22Rv1 (cell line): ENCODE measurements around the gene AOC3.

Source experiments
- ZFX ChIP-seq: fragments of 450-650 bp; IDR thresholded peaks from 2 replicates; pipeline ENCODE4 v1.6.1; 2017; ENCODE audit warnings: antibody characterized with exemption, borderline replicate concordance
- TF ChIP-seq, protein P1 (sequence below): fragments of 450-650 bp; IDR thresholded peaks from 2 replicates; pipeline ENCODE4 v1.5.1; 2017; ENCODE audit warnings: mild to moderate bottlenecking

DNA sequence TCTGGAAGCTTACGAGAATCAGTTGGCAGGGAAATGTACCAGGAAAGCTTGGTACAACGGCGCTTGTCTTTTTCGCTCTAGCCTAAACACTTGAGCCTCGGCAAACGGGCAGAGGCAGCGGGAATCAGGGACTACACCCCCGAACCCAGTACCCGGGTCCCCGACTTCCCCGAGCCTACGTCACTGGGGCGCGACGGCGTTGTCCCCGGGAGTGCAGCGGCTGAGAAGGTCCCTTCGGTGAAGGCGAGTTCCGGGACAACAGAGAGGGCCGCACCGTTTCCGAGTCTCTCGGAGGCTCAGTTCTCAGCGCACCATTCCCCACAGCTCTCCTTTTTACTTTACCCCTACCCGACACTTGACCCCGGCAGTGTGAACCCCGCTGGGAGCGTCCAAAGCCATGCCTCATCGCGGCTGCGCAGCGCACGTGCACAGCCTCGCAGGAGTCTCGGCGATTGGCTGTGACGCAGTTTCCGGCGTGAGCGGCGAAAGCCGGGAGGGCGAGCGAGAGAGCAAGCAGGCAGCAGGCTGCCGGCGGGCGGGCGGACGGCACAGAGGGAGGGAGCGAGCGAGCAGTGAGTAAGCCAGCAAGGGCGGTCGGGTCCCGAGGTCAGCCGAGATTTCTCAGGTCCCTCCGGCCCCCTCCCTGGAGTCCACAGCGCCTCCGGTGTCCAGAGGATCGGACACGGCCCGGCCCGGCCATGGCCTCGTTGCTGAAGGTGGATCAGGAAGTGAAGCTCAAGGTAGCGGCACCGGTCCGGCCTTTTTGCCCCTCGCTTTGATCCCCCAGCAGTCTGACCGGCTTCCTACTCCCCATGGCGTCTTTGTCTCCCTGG lies 17.8 kb upstream of the AOC3 start, which contains the start of gene PSME3:
- TF ChIP-seq, protein P1, sequence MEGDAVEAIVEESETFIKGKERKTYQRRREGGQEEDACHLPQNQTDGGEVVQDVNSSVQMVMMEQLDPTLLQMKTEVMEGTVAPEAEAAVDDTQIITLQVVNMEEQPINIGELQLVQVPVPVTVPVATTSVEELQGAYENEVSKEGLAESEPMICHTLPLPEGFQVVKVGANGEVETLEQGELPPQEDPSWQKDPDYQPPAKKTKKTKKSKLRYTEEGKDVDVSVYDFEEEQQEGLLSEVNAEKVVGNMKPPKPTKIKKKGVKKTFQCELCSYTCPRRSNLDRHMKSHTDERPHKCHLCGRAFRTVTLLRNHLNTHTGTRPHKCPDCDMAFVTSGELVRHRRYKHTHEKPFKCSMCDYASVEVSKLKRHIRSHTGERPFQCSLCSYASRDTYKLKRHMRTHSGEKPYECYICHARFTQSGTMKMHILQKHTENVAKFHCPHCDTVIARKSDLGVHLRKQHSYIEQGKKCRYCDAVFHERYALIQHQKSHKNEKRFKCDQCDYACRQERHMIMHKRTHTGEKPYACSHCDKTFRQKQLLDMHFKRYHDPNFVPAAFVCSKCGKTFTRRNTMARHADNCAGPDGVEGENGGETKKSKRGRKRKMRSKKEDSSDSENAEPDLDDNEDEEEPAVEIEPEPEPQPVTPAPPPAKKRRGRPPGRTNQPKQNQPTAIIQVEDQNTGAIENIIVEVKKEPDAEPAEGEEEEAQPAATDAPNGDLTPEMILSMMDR = no peak
- TF ChIP-seq ZFX = no peak
